Mucosa of gallbladder (tissue), 1 donor: ENCODE measurements around the gene MEF2B. TPM values are rescaled to one million over a fixed set of nuclear protein-coding genes. Genes with fewer than 3 reads are reported as not detected.
"Not testable (repeated sequence)": the region's sequence is repeated elsewhere in the genome, so short reads cannot be mapped to it uniquely, and the experiment has no call there.

Experiments used
- DNase-seq: peaks from one replicate; pipeline ENCODE4 v3.0.0-alpha.2; 2020; ENCODE audit warnings: low spot score
- total RNA-seq: library from RNA; stranded (reverse); gene quantifications from one replicate; pipeline ENCODE4 v1.2.1, GENCODE V29; 2021
- donor health status: DM: no; HTN: no; CAD: no.

The MEF2B gene
- total RNA-seq, 1 donor from 2014 or later = 4.3 TPM

GRCh38 chr19:19155495-19156219 lies 14.4 kb downstream of the MEF2B start:
- DNase-seq = no peak

GRCh38 chr19:19154768-19155494 lies 15.1 kb downstream of the MEF2B start:
- no peak for DNase-seq

GRCh38 chr19:19152668-19153384 lies 17.2 kb downstream of the MEF2B start:
- DNase-seq = no peak

DNA sequence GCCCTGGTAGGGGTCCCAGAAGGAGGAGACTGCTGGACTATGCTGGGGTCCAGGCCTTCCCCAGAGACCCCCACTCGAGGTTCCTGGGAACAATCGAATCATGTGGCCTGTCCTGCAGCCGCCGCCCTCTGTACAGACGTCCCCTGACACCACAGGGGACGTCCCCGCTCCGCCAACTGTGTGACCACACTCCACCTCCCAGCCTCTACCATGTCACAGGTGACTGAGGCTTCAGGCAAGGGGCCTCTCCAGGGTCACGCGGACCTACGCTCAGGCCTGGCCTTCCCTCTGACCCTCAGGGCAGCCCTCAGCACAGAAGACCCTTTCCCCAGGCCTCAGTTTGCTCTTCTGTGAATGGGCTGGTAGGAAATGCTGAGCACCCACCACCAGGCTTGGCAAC lies 18.6 kb downstream of the MEF2B start:
- DNase-seq = no peak

DNA sequence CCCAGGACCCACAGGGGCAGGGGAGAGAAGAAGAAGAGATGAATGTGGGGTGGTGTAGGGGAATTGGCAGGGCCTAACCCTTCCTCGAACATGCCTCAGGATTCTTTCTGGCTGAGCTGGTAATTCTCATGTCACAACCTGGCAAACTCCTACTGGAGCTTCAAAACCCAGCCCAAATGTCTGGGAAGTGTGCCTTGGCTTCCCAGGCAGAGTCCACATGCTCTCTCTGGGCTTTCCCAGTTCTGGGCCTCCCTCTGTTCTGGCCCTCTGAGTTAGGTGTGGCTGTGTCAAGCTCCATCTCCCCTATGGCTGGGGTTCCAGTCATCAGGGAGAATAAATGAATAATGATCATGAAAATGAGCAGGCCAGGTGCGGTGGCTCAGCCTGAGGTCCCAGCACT lies 20.6 kb downstream of the MEF2B start:
- no peak for DNase-seq

- not testable (repeated sequence) for DNase-seq
These were observed 21.6 kb downstream of the MEF2B start for GRCh38 chr19:19148504-19148903.

GRCh38 chr19:19147344-19147743 lies 22.7 kb downstream of the MEF2B start:
- no peak for DNase-seq

DNA sequence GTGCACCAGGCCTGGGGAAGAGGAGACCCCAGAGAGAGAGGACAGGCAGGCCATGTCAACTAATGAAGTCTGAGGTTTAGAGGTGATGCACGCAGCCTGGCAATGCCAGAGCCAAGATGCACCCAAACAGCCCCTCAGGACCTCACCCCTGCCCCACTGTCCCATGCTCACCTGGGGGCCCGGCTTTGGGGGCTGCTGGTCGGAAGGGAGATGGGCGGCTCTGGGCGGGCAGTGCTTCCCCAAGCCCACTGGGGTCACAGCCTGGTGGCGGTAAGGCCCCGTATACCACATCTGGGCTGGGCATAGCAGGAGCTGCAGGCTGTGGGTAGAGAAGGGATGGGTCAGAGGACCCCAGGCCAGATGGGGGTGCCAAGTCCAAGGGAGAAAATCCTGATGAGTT lies 23.2 kb downstream of the MEF2B start:
- DNase-seq = no peak

DNA sequence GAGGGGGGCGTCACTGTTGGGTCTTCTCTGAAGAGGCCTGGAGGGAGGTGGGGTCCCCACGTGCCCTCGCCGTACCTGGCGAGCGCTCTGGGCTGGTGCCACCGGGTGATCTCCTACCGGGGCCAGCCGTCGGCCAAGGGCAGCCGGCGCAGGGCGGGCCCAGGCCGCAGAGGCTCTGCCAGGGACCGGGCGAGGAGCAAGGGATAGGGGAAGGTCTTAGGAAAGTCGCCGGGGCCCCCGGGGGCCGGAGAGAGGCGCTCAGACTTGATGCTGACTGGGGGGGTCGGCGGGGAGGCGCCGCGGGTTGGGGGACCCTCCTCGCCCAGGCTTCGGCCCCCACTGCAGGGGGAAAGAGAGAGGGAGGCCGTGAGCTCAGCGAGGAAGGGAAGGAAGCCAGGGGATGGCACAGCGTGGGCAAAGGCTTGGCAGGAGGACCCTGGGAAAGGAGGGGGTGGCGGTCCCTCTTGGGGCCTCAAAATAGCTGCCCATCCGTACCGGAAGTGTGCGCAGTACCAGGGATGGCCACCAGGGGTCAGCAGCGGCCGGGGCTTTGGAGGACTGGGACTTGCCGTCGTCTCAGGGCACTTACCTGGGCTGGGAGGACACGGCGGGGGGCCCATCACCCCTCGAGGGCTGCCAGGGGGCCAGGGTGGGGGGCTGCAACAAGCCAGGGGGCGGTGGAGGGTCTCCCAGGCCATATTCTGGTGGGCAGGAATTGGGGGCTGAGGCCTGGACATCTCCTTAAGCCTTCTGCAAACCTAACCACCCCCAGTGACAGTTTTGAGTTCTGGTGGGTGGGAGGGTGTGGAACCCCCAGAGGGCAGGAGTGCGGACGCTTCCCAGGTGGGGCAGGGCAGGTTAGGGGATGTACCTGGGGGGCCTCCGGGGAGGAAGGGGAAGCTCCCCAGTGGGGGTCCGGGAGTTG lies 24.1 kb downstream of the MEF2B start:
- DNase-seq = peak; percentile 78

GRCh38 chr19:19145281-19145680 lies 24.8 kb downstream of the MEF2B start:
- no peak for DNase-seq

DNA sequence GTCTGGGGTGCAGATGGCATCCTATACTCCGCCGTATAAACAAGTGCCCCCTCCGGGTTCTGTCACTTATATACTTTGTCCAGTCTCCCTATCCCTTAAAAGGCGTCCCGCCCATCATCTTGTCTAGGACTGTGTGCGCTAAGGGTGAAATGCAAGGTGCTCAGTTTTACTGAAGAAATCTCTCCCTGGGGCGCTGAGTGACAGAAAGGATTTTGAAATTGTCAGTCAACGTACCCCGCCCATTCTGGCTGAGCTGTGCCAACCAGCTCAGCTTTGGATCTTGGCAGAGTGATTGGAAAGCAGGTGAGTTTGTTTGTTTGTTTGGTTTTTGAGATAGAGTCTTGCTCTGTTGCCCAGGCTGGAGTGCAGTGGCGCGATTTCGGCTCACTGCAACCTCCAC lies 27.7 kb downstream of the MEF2B start:
- DNase-seq = no peak

DNA sequence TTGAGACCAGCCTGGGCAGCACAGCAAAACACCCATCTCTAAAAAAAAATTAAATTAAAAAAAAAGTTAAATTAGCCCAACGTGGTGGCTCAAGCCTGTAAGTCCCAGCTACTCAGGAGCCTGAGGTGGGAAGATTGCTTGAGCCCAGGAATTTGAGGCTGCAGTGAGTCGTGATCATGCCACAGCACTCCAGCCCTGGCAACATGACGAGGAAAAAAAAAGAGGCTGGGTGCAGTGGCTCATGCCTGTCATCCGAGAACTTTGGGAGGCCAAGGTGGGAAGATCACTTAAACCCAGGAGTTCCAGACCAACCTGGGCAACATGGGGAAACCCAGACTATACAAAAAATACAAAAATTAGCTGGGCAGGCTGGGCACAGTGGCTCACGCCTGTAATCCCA lies 29.6 kb downstream of the MEF2B start:
- DNase-seq = no peak

GRCh38 chr19:19139876-19140229 lies 30.2 kb downstream of the MEF2B start:
- DNase-seq = no peak

- peak; percentile 99 for DNase-seq
These were observed 31.7 kb downstream of the MEF2B start, which contains the start of gene TMEM161A for GRCh38 chr19:19138109-19138981. Gene TMEM161A (minus strand): TSS chr19:19138478. CDS start chr19:19138428, 50 bp downstream.

GRCh38 chr19:19137556-19138108 lies 32.4 kb downstream of the MEF2B start:
- DNase-seq = no peak

DNA sequence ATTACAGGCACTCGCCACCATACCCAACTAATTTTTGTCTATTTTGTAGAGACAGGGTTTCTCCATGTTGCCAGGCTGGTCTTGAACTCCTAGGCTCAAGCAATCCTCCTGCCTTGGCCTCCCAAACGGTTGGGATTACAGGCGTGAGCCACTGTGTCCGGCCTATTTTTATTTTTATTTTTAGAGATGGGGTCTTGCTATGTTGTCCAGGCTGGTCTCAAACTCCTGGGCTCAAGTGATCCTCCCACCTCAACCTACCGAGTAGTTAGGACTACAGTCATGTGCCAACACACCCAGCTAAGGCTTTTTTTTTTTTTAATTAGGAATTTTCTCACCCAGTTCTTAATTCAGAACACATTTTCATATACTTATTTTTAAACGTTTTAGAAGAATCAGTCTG lies 34.4 kb downstream of the MEF2B start:
- not testable (repeated sequence) for DNase-seq

GRCh38 chr19:19134687-19135158 lies 35.3 kb downstream of the MEF2B start:
- DNase-seq = no peak

DNA sequence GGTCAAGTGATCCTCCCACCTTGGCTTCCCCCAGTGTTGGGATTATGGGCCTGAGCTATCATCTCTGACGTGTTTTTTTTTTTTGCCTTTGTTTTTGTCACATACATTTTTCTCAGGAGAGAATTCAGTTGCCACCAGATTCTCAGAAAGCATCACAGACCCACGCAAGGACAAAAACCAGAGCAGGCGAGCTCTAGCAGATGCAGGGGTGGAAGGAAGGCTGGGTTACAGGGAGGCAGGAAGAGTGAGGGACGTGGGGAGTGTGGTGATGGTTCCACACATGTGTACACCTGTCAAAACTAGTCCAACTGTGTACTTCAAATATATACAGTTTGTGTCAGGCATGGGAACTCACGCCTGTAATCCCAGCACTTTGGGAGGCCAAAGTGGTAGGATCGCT lies 36.1 kb downstream of the MEF2B start:
- DNase-seq = no peak

- no peak for DNase-seq
These were observed 37.2 kb downstream of the MEF2B start for GRCh38 chr19:19132912-19133311.

DNA sequence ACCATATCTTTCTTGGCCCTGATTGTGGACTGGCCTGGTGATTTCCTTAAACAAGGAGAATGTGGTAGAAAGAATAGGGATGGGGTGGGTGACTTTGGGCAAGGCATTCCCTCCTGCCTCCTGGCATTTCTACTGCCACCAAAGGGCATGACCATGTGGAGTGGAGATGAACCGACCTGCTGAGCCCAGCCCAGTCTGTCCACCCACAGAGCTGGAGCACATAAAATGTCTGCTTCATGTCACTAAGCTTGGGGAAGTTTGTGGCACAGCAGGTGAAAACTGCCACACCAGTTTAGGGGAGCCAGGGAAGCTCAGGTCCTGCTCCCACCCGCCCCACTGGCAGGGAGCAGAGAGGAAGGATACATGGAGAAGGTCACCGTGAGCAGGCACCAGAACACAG lies 38.1 kb downstream of the MEF2B start:
- DNase-seq = no peak
